ENCODE data around the gene AACS. TPM values are rescaled to one million over a fixed set of nuclear protein-coding genes. Genes with fewer than 3 reads are reported as not detected.

Gene AACS
- total and polyA plus RNA-seq, 10 of the 15 experiments (the other 5 are each of a cell fraction or from before 2014, with no cell fraction given) = 10.1 to 34.0 (median 21.1) TPM

- TF ChIP-seq, protein P1, sequence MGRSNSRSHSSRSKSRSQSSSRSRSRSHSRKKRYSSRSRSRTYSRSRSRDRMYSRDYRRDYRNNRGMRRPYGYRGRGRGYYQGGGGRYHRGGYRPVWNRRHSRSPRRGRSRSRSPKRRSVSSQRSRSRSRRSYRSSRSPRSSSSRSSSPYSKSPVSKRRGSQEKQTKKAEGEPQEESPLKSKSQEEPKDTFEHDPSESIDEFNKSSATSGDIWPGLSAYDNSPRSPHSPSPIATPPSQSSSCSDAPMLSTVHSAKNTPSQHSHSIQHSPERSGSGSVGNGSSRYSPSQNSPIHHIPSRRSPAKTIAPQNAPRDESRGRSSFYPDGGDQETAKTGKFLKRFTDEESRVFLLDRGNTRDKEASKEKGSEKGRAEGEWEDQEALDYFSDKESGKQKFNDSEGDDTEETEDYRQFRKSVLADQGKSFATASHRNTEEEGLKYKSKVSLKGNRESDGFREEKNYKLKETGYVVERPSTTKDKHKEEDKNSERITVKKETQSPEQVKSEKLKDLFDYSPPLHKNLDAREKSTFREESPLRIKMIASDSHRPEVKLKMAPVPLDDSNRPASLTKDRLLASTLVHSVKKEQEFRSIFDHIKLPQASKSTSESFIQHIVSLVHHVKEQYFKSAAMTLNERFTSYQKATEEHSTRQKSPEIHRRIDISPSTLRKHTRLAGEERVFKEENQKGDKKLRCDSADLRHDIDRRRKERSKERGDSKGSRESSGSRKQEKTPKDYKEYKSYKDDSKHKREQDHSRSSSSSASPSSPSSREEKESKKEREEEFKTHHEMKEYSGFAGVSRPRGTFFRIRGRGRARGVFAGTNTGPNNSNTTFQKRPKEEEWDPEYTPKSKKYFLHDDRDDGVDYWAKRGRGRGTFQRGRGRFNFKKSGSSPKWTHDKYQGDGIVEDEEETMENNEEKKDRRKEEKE (IDR thresholded peaks at IDR 0.05) = no peak
- TF ChIP-seq, protein P2, sequence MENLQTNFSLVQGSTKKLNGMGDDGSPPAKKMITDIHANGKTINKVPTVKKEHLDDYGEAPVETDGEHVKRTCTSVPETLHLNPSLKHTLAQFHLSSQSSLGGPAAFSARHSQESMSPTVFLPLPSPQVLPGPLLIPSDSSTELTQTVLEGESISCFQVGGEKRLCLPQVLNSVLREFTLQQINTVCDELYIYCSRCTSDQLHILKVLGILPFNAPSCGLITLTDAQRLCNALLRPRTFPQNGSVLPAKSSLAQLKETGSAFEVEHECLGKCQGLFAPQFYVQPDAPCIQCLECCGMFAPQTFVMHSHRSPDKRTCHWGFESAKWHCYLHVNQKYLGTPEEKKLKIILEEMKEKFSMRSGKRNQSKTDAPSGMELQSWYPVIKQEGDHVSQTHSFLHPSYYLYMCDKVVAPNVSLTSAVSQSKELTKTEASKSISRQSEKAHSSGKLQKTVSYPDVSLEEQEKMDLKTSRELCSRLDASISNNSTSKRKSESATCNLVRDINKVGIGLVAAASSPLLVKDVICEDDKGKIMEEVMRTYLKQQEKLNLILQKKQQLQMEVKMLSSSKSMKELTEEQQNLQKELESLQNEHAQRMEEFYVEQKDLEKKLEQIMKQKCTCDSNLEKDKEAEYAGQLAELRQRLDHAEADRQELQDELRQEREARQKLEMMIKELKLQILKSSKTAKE (IDR thresholded peaks at IDR 0.05; ENCODE audit: low read depth, poor library complexity, severe bottlenecking) = no peak
- TF ChIP-seq SP1 (IDR thresholded peaks at IDR 0.05; ENCODE audit: low read depth, low read length) (no peak), ZBTB33 (IDR thresholded peaks at IDR 0.05) (no peak), YY1 (IDR thresholded peaks at IDR 0.05; ENCODE audit: low read depth, low read length) (no peak), ZBTB11 (CRISPR knock-in tag; IDR thresholded peaks at IDR 0.05) (no peak), NFYB (IDR thresholded peaks at IDR 0.05; ENCODE audit: insufficient read depth, low read depth, low read length) (no peak), NR2C1 (IDR thresholded peaks at IDR 0.05) (no peak), ZNF687 (IDR thresholded peaks at IDR 0.05) (no peak), ZBTB40 (IDR thresholded peaks at IDR 0.05; ENCODE audit: borderline replicate concordance) (no peak)
These were observed 37.1 kb upstream of the AACS start (continued) for GRCh38 chr12:125028106-125028505.
